ENCODE results near the gene ZNF569. TPM values are rescaled to one million over a fixed set of nuclear protein-coding genes. Genes with fewer than 3 reads are reported as not detected.
"Not testable (repeated sequence)": the region's sequence is repeated elsewhere in the genome, so short reads cannot be mapped to it uniquely, and the experiment has no call there.

ZNF569 gene
- total and polyA plus RNA-seq, 2 donors (not counting 3 experiments of a cell fraction or from before 2014, with no cell fraction given) = 0.86 to 4.4 TPM

GRCh38 chr19:37412700-37413099 lies 54.5 kb downstream of the ZNF569 start:
- Histone ChIP-seq H3K4me1 (ENCODE audit: control insufficient read depth, extremely low read depth, insufficient read depth, low read length) (no peaks in the 10 kb centered on the region), H3K36me3 (ENCODE audit: control insufficient read depth in 2 of 2, extremely low read depth in 1 of 2, insufficient read depth in 2 of 2, low read length in 2 of 2) (no peaks in the 10 kb centered on the region), H3K9me3 (replicated peaks; ENCODE audit: control insufficient read depth, insufficient read depth, low read length) (peaks cover 19% of the 10 kb centered on the region), H3K27me3 (ENCODE audit: control insufficient read depth in 2 of 2, insufficient read depth in 2 of 2, low read length in 2 of 2) (no peaks in the 10 kb centered on the region), H3K79me2 (ENCODE audit: control insufficient read depth, insufficient read depth, low read length) (no peaks in the 10 kb centered on the region), H2AFZ (ENCODE audit: low read depth, low read length) (no peak overlapping the region), H3K4me3 (replicated peaks in 1 of 3; ENCODE audit: insufficient read depth in 1 of 3, low read depth in 1 of 3, low read length in 3 of 3) (no peak overlapping the region), H4K20me1 (replicated peaks; ENCODE audit: control insufficient read depth, extremely low read depth, insufficient read depth, low read length) (no peaks in the 10 kb centered on the region), H3K27ac (ENCODE audit: insufficient read depth, low read depth, low read length) (no peak overlapping the region), H3K9me1 (replicated peaks; ENCODE audit: control insufficient read depth, extremely low read depth, insufficient read depth, low read length) (no peaks in the 10 kb centered on the region), H3K4me2 (ENCODE audit: insufficient read depth, low read length) (no peak overlapping the region), H3K9ac (replicated peaks; ENCODE audit: extremely low read depth, insufficient read depth, low read length) (no peak overlapping the region)
- dilution Hi-C loops (cut with MboI; ENCODE audit: extremely low pct_ligation_motif_present, low sequenced_read_pairs) (no loop called here), intact Hi-C loops (cut with micrococcal nuclease) (no loop called here)
- ChIA-PET POLR2A (no interaction called here), CTCF (no interaction called here)
- no peak for FAIRE-seq
- no peak for DNase-seq (ENCODE audit: low read depth, low spot score)
- TF ChIP-seq POLR2A (IDR thresholded peaks at IDR 0.05; ENCODE audit: low read depth, low read length) (no peak), MAX (IDR thresholded peaks at IDR 0.05; ENCODE audit: insufficient read depth, insufficient read length) (no peak), FOS (IDR thresholded peaks at IDR 0.05; ENCODE audit: borderline replicate concordance, insufficient read depth, low read length) (no peak), MYC (IDR thresholded peaks at IDR 0.05; ENCODE audit: low read depth, low read length) (no peak), EZH2 (IDR thresholded peaks at IDR 0.05; ENCODE audit: borderline replicate concordance, low read depth, low read length, severe bottlenecking) (no peak)
- BruUV-seq (replicated peaks) = no TSS peak

- dilution Hi-C loops (cut with MboI; ENCODE audit: extremely low pct_ligation_motif_present, low sequenced_read_pairs); DNase-seq (ENCODE audit: low read depth, low spot score); intact Hi-C loops (cut with micrococcal nuclease); H2AFZ ChIP-seq (ENCODE audit: low read depth, low read length); BruUV-seq (replicated peaks); H3K4me1 ChIP-seq (ENCODE audit: control insufficient read depth, extremely low read depth, insufficient read depth, low read length); H3K27ac ChIP-seq (ENCODE audit: insufficient read depth, low read depth, low read length); H3K9me3 ChIP-seq (replicated peaks; ENCODE audit: control insufficient read depth, insufficient read depth, low read length); H3K36me3 ChIP-seq (ENCODE audit: control insufficient read depth in 2 of 2, extremely low read depth in 1 of 2, insufficient read depth in 2 of 2, low read length in 2 of 2); H3K4me3 ChIP-seq (replicated peaks in 1 of 3; ENCODE audit: insufficient read depth in 1 of 3, low read depth in 1 of 3, low read length in 3 of 3); H3K4me2 ChIP-seq (ENCODE audit: insufficient read depth, low read length); H3K9me1 ChIP-seq (replicated peaks; ENCODE audit: control insufficient read depth, extremely low read depth, insufficient read depth, low read length); CTCF ChIA-PET; H3K79me2 ChIP-seq (ENCODE audit: control insufficient read depth, insufficient read depth, low read length); H4K20me1 ChIP-seq (replicated peaks; ENCODE audit: control insufficient read depth, extremely low read depth, insufficient read depth, low read length); POLR2A ChIA-PET; H3K27me3 ChIP-seq (ENCODE audit: control insufficient read depth in 2 of 2, insufficient read depth in 2 of 2, low read length in 2 of 2); FAIRE-seq; H3K9ac ChIP-seq (replicated peaks; ENCODE audit: extremely low read depth, insufficient read depth, low read length): not testable (repeated sequence)
These were observed 61.0 kb downstream of the ZNF569 start for GRCh38 chr19:37406140-37406846.

Measured in endothelial cell of umbilical vein (primary cell).